HepG2 (cell line): ENCODE results near the gene PKD1L1. TPM values are rescaled to one million over a fixed set of nuclear protein-coding genes. Genes with fewer than 3 reads are reported as not detected.

Source experiments
- ATAC-seq: fragments of 200-7000 bp; cut with Tn5 transposase; 3 replicates; pipeline ENCODE4 v1.9.1; 2020; ENCODE audit warnings: mild to moderate bottlenecking, moderate library complexity
- BruUV-seq: library from RNA; stranded (reverse); fragments of 400-500 nt; replicated peaks from 2 replicates; lab custom pipeline; 2021; lab: Mats Ljungman, UMichigan
- CTCF ChIA-PET: fragments of 300-600 bp; formaldehyde crosslinking; extraction: SDS; loops from one replicate; lab custom pipeline; 2021; ENCODE audit warnings: low total read pairs, inconsistent platforms, low intra/inter-chr PET ratio; lab: Yijun Ruan, JAX
- POLR2A ChIA-PET: fragments of 350-600 bp; sonication (Branson Sonifier 250); formaldehyde crosslinking; loops from one replicate; lab custom pipeline; 2020; ENCODE audit warnings: antibody characterized with exemption, inconsistent platforms; lab: Yijun Ruan, JAX
- DNase-seq: peaks from one replicate; pipeline ENCODE4 v3.0.0-alpha.2; 2015; ENCODE audit warnings: low spot score
- FAIRE-seq: peaks from 3 replicates; lab custom pipeline; 2011; peaks lifted over from hg19 to GRCh38; lab: Jason Lieb, UNC
- H2AFZ ChIP-seq: one replicate; pipeline ENCODE4 v1.6.1; 2011; ENCODE audit warnings: low read length, inconsistent platforms
- H3K27ac ChIP-seq: fragments of 300-600 bp; 3 replicates; pipeline ENCODE4 v1.8.0; 2011; ENCODE audit warnings: mixed run types, mild to moderate bottlenecking, mixed read lengths, low read length, inconsistent platforms; ENCODE audit not compliant: insufficient read depth; ENCODE audit errors: extremely low read length
- H3K27me3 ChIP-seq, 2 experiments: fragments of 200-600 bp in 1 of 2; 2 replicates in 1 of 2; 3 replicates in 1 of 2; pipeline versions ENCODE4 v1.6.0 to v1.8.0; 2011; ENCODE audit warnings: low read length in 2 of 2, mild to moderate bottlenecking in 2 of 2, moderate library complexity in 2 of 2, inconsistent platforms in 1 of 2; ENCODE audit not compliant: insufficient read depth in 2 of 2, control insufficient read depth in 1 of 2
- H3K36me3 ChIP-seq, 2 experiments: fragments of 200-600 bp in 1 of 2; replicated peaks in 1 of 2; 2 replicates in 1 of 2; 3 replicates in 1 of 2; pipeline versions ENCODE4 v1.5.1 to v1.8.0; 2011; ENCODE audit warnings: low read length in 2 of 2, inconsistent platforms in 1 of 2; ENCODE audit not compliant: insufficient read depth in 2 of 2, control insufficient read depth in 1 of 2
- H3K4me1 ChIP-seq: 2 replicates; pipeline ENCODE4 v1.5.1; 2012; ENCODE audit warnings: low read length, inconsistent platforms; ENCODE audit not compliant: insufficient read depth
- H3K4me2 ChIP-seq: 2 replicates; pipeline ENCODE4 v1.6.0; 2011; ENCODE audit warnings: low read depth, low read length, inconsistent platforms
- H3K4me3 ChIP-seq, 3 experiments: fragments of 200-600 bp in 1 of 3; sonication (generic), shearing (Covaris generic) in 1 of 3; replicated peaks in 1 of 3; 2 replicates each; pipeline ENCODE4 v1.5.1; 2011 to 2016; ENCODE audit warnings: low read length in 3 of 3, inconsistent platforms in 2 of 3, low read depth in 2 of 3, mild to moderate bottlenecking in 2 of 3, control low read depth in 1 of 3, mixed read lengths in 1 of 3; ENCODE audit not compliant: insufficient read depth in 1 of 3
- H3K79me2 ChIP-seq: one replicate; pipeline ENCODE4 v1.6.1; 2011; ENCODE audit warnings: low read length, inconsistent platforms; ENCODE audit not compliant: insufficient read depth
- H3K9ac ChIP-seq: 2 replicates; pipeline ENCODE4 v1.6.0; 2011; ENCODE audit warnings: mild to moderate bottlenecking, low read depth, low read length, inconsistent platforms; ENCODE audit not compliant: insufficient read depth
- H3K9me3 ChIP-seq: 2 replicates; pipeline ENCODE4 v1.5.1; 2012; ENCODE audit warnings: mild to moderate bottlenecking, low read length
- H4K20me1 ChIP-seq: 2 replicates; pipeline ENCODE4 v1.6.0; 2011; ENCODE audit warnings: inconsistent platforms, mild to moderate bottlenecking, low read length, moderate library complexity; ENCODE audit not compliant: insufficient read depth
- CBX2 ChIP-seq, 2 experiments: fragments of 200-600 bp in 1 of 2; sonication (generic); formaldehyde crosslinking in 1 of 2; IDR thresholded peaks; 2 replicates each; pipeline versions ENCODE4 v1.7.0 to v1.8.1; 2018 to 2022; ENCODE audit warnings: low read depth in 2 of 2, low read length in 1 of 2, mild to moderate bottlenecking in 1 of 2, missing genetic modification reagents in 1 of 2
- E2F2 ChIP-seq: sonication (generic); formaldehyde crosslinking; IDR thresholded peaks from 2 replicates; pipeline ENCODE4 v1.4.0; 2020; ENCODE audit warnings: missing genetic modification reagents, borderline replicate concordance
- GLI4 ChIP-seq: sonication (generic); formaldehyde crosslinking; IDR thresholded peaks from 2 replicates; pipeline ENCODE4 v1.5.1; 2020; ENCODE audit warnings: missing genetic modification reagents, mild to moderate bottlenecking, moderate library complexity, borderline replicate concordance
- LBX2 ChIP-seq: sonication (generic); formaldehyde crosslinking; IDR thresholded peaks from 2 replicates; pipeline ENCODE4 v1.5.0; 2020; ENCODE audit warnings: missing genetic modification reagents, mild to moderate bottlenecking, borderline replicate concordance
- NFE2L2 ChIP-seq: fragments of 150-350 bp; IDR thresholded peaks from 2 replicates; pipeline ENCODE4 v1.6.1; 2014; ENCODE audit warnings: low read length
- NR2F1 ChIP-seq, 2 experiments: fragments of 450-650 bp in 1 of 2; formaldehyde crosslinking in 1 of 2; IDR thresholded peaks; 2 replicates each; pipeline versions ENCODE4 v1.5.0 to v1.6.1; 2016 to 2020; ENCODE audit warnings: mild to moderate bottlenecking in 1 of 2, missing compliant biosample characterization in 1 of 2, missing genetic modification reagents in 1 of 2, moderate library complexity in 1 of 2
- SMC3 ChIP-seq: IDR thresholded peaks from 2 replicates; pipeline ENCODE4 v1.6.1; 2011; ENCODE audit warnings: low read length, improper control_type of control experiment
- SOX5 ChIP-seq: IDR thresholded peaks from 2 replicates; pipeline ENCODE4 v1.6.1; 2016; ENCODE audit warnings: borderline replicate concordance
- SP1 ChIP-seq, 2 experiments: fragments of 450-650 bp in 1 of 2; sonication (generic) in 1 of 2; formaldehyde crosslinking in 1 of 2; IDR thresholded peaks; 2 replicates each; pipeline versions ENCODE4 v1.4.0 to v1.6.1; 2016 to 2020; ENCODE audit warnings: missing genetic modification reagents in 1 of 2
- STAG1 ChIP-seq: sonication (generic); formaldehyde crosslinking; IDR thresholded peaks from 2 replicates; pipeline ENCODE4 v1.4.0; 2020; ENCODE audit warnings: missing genetic modification reagents
- ZBTB33 ChIP-seq: sonication (generic); formaldehyde crosslinking; IDR thresholded peaks from 2 replicates; pipeline ENCODE4 v1.4.0; 2020; ENCODE audit warnings: missing genetic modification reagents
- ZNF691 ChIP-seq: sonication (generic); formaldehyde crosslinking; IDR thresholded peaks from 2 replicates; pipeline ENCODE4 v1.4.0; 2020; ENCODE audit warnings: missing genetic modification reagents, low read depth, mild to moderate bottlenecking, borderline replicate concordance
- ZNF790 ChIP-seq: sonication (generic); formaldehyde crosslinking; IDR thresholded peaks from 2 replicates; pipeline ENCODE4 v1.8.0; 2022; ENCODE audit warnings: missing genetic modification reagents, mild to moderate bottlenecking, borderline replicate concordance
- WGBS: methylation state at CpG from one replicate; pipeline ENCODE4 v1.1.6; 2017; ENCODE audit warnings: low lambda C conversion rate; 5-methylcytosine and 5-hydroxymethylcytosine counted together
- in situ Hi-C: cut with HindIII; loops from 2 replicates; pipeline ENCODE4 v1.10.0; 2017; ENCODE audit warnings: low pct_unique_long_range_greater_than_20kb; ENCODE audit not compliant: extremely low pct_ligation_motif_present
- intact Hi-C: fragments of 100-400 bp; cut with micrococcal nuclease; formaldehyde crosslinking; loops from one replicate; pipeline ENCODE4 v1.10.0; 2022; ENCODE audit not compliant: unreplicated experiment
- polyA plus RNA-seq, 8 experiments: library from polyadenylated mRNA; depleted of rRNA in 3 of 8; stranded (reverse) in 7 of 8; unstranded in 1 of 8; fragments of >200 nt; fragmentation: Illumina TruSeq in 4 of 8; extraction: Trizol in 4 of 8; gene quantifications; 2 replicates each; pipeline versions ENCODE4 v1.2.1 to v1.2.3, GENCODE V29; 2011 to 2016; ENCODE audit warnings: low read depth in 4 of 8, missing spikeins in 1 of 8, mixed read lengths in 1 of 8; ENCODE audit not compliant: insufficient read depth in 1 of 8
- total RNA-seq, 5 experiments: library from RNA; depleted of rRNA; stranded (reverse); fragments of >200 nt; fragmentation: Illumina TruSeq; extraction: Trizol; gene quantifications; 2 replicates each; pipeline ENCODE4 v1.2.3, GENCODE V29; 2016; ENCODE audit warnings: low read depth in 1 of 5

The PKD1L1 gene
- total and polyA plus RNA-seq, 2 of the 13 experiments (the other 11 are each of a cell fraction or from before 2014, with no cell fraction given) = 0.01 TPM; not detected in 1

GRCh38 chr7:47759056-47759706, 189.1 kb downstream of the PKD1L1 start:
- no TSS peak for BruUV-seq
- 94% methylated on average over 4 of the region's 4 CpGs for WGBS
- POLR2A ChIA-PET = interaction anchor here (1.5 kb wide), 1 partner anchor 28 kb away, joined by 4 read pairs; no protein-coding TSS in a partner anchor
- CTCF ChIA-PET = interaction anchor here (1.3 kb wide), 1 partner anchor 60 kb away, joined by 3 read pairs; no protein-coding TSS in a partner anchor
- DNase-seq (no peak), ATAC-seq (no peak), FAIRE-seq (no peak)
- Histone ChIP-seq H3K9ac (no peak overlapping the region), H3K27me3 (no peaks in the 10 kb centered on the region), H3K4me3 (no peak overlapping the region), H3K9me3 (no peaks in the 10 kb centered on the region), H3K27ac (no peak overlapping the region), H3K4me1 (peaks cover 42% of the 10 kb centered on the region), H4K20me1 (no peaks in the 10 kb centered on the region), H3K79me2 (no peaks in the 10 kb centered on the region), H3K36me3 (no peaks in the 10 kb centered on the region), H2AFZ (no peak overlapping the region), H3K4me2 (no peak overlapping the region)
- TF ChIP-seq SOX5 = no peak
- no peak for TF ChIP-seq GLI4 (CRISPR knock-in tag)
- no peak for TF ChIP-seq ZNF790
- peak; percentile 52 for TF ChIP-seq STAG1 (CRISPR knock-in tag)
- no peak for TF ChIP-seq ZNF691 (CRISPR knock-in tag)
- TF ChIP-seq SMC3 = peak; percentile 42; the same call in 1 of the 2 replicates
- in situ Hi-C loops = no loop called here
- intact Hi-C loops = no loop called here

- no TSS peak for BruUV-seq
- no peaks in the 10 kb centered on the region for H3K79me2 ChIP-seq
- intact Hi-C loops (no loop called here), in situ Hi-C loops (no loop called here)
- no peaks in the 10 kb centered on the region for H4K20me1 ChIP-seq
- H3K9ac ChIP-seq = no peak overlapping the region
- POLR2A ChIA-PET = no interaction called here
- H2AFZ ChIP-seq = no peak overlapping the region
- no peaks in the 10 kb centered on the region for H3K9me3 ChIP-seq
- H3K4me2 ChIP-seq = no peak overlapping the region
- H3K27ac ChIP-seq = no peak overlapping the region
- ATAC-seq = no peak
- peaks cover 38% of the 10 kb centered on the region for H3K4me1 ChIP-seq
- no peak overlapping the region for H3K4me3 ChIP-seq
- WGBS = 100% methylated on average over 2 of the region's 2 CpGs
- DNase-seq = no peak
- H3K27me3 ChIP-seq = no peaks in the 10 kb centered on the region
- CTCF ChIA-PET = no interaction called here
- H3K36me3 ChIP-seq = no peaks in the 10 kb centered on the region
- TF ChIP-seq NFE2L2 (no peak), CBX2 (IDR thresholded peaks at IDR 0.05; ENCODE audit: low read depth, low read length) (no peak), CBX2 (CRISPR knock-in tag; IDR thresholded peaks at IDR 0.05; ENCODE audit: low read depth) (no peak), SP1 (IDR thresholded peaks at IDR 0.05) (no peak), SP1 (CRISPR knock-in tag; IDR thresholded peaks at IDR 0.05) (no peak), ZBTB33 (CRISPR knock-in tag) (no peak), E2F2 (no peak), NR2F1 (CRISPR knock-in tag; IDR thresholded peaks at IDR 0.05) (no peak), LBX2 (no peak)
- FAIRE-seq = no peak
Observed at GRCh38 chr7:47758546-47758945, 189.7 kb downstream of the PKD1L1 start.
